ENCODE data around the gene OSBP2.

DNA sequence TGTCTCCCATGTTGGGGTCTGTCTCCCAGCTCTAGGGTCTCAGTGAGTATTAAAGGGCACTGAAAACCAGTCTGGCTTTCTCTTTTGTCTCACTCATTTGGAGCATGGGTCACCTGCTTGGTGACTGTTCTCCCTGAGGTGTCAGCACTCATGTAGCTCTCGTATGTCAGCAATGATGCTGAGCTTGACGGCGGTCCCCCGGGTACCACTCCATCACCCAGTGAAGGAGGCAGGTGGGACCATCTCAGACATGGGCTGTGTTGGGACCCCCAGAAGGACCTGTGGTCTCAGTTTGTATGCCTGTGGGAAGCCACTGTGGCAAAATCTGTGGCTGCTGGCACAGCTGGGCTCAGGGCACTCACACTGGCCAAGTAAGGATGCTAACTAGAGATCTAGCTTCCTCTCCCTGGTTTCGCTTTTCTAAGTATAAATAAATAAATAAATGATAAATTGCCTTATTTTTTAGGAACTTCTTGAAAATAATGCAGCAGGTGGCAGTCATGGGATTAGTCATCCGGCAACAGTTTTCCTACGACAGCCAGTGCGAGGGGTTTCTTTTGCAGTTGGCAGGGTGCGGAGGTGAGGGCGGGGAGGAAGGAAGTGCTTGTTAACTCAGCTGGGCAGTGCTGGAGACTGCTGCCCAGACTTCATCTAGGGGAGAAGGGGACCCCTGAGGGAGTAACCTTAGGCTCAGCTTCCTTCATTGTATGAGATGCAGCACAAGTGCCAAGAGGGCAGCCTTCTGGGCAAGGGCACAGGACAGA lies 48.8 kb downstream of the OSBP2 start:
- TF ChIP-seq, protein P1, sequence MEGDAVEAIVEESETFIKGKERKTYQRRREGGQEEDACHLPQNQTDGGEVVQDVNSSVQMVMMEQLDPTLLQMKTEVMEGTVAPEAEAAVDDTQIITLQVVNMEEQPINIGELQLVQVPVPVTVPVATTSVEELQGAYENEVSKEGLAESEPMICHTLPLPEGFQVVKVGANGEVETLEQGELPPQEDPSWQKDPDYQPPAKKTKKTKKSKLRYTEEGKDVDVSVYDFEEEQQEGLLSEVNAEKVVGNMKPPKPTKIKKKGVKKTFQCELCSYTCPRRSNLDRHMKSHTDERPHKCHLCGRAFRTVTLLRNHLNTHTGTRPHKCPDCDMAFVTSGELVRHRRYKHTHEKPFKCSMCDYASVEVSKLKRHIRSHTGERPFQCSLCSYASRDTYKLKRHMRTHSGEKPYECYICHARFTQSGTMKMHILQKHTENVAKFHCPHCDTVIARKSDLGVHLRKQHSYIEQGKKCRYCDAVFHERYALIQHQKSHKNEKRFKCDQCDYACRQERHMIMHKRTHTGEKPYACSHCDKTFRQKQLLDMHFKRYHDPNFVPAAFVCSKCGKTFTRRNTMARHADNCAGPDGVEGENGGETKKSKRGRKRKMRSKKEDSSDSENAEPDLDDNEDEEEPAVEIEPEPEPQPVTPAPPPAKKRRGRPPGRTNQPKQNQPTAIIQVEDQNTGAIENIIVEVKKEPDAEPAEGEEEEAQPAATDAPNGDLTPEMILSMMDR (conservative IDR thresholded peaks at IDR 0.05), result no peak
- TF ChIP-seq EZH2 (IDR thresholded peaks at IDR 0.05; ENCODE audit: low read depth), result no peak

Data from PC-9 (cell line).